Fibroblast of gingiva (primary cell): ENCODE measurements around the gene EFNA1.
"Not testable (repeated sequence)": the region's sequence is repeated elsewhere in the genome, so short reads cannot be mapped to it uniquely, and the experiment has no call there.

Experiments used
- DNase-seq: peaks from one replicate; pipeline ENCODE4 v3.0.0-alpha.2; 2011; ENCODE audit warnings: low read depth

The EFNA1 gene

DNA sequence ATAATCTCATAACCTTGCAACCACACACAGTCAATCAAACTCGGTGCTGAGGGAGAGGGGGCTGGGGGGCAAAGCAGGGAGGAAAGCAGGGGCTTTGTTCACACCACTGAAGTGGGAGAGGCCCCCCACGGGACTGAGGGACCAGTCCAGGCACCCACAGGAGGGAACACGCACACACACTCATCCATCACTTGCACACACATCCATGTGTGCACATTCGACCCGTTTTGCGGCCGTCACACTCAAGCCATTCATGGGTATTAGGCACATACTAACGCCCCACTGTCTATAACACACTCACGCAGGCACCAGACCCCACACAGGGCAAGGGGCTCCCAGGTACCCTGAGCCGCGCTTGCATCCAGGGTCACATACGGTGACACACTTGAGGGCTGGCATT is 35.0 kb upstream of the EFNA1 start:
- DNase-seq: no peak

DNA sequence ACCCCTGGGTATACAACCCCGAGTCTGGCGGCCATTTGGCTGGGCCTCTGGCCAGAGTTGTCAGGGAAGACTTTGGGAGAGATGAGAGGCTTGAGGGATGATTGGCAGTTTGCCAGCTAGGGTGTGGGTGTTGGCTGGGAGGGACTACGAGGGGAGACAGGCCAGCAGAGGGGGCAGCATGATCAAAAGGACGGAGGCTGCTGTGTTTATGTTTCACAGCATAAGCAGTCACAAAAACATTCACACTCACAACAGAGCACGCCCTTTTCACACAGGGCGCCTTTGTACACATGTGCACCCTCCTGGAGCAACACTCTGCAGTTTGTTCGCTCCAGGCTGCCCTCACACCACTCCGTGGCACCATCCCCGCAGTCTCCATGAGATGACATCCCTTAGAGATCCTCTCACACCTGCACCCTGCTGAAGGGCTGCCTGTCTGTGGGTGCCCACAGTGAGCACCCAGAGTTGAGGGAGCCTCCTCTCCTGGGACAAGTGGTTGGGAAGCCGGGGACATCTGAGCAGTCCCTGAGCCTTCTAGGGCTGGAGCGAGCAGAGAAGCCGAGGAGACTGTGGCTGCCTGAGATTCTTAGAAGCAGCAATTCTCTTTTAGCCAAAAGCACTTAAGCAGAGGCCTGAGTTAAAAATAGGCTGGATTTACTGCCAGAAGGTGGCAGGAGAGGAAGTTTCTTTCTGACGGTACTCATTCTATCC is 33.6 kb upstream of the EFNA1 start:
- DNase-seq: no peak

DNA sequence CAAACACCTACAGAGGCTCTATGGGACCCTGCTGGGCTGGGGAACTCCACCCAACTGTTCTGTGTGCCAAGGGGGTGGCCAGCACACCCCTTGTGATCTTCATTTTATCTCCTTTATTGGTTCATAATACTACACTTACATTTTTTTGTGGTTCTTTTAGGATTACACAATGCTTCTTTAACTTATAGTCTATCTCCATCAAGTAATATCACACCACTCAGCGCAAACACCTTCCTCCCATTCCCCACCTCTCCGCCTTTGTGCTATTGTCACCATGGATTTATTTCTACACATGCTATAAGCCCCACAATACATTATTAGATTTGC is 33.1 kb upstream of the EFNA1 start:
- DNase-seq: no peak

DNA sequence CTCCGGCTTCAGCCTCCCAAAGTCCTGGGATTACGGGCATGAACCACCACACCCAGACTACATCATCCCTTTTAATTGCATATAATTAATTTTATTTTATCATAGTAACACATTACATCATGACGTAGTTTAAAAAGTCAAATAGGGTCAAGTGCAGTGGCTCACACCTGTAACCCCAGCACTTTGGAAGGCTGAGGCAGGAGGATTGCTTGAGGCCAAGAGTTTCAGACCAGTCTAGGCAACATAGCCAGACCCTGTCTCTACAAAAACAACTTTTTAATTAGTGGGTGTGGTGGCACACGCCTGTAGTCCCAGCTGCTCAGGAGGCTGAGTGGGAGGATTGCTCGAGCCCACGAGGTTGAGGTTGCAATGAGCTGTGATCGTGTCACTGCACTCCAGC is 28.3 kb upstream of the EFNA1 start:
- DNase-seq: no peak

DNA sequence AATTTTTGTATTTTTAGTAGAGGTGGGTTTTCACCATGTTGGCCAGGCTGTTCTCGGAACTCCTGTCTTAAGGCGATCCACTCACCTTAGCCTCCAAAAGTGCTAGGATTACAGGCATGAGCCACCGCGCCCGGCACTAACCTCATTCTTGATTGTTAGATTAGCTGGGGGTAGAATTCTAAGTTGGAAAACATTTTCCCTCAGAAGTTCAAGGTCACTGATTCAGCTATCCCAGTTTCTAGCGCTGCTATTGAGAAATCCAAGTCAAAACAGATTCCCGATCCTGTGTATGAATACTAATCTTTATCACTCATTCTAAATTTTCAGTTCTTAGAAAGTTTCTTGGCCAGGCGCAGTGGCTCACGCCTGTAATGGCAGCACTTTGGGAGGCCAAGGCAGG is 24.4 kb upstream of the EFNA1 start:
- DNase-seq: no peak

DNA sequence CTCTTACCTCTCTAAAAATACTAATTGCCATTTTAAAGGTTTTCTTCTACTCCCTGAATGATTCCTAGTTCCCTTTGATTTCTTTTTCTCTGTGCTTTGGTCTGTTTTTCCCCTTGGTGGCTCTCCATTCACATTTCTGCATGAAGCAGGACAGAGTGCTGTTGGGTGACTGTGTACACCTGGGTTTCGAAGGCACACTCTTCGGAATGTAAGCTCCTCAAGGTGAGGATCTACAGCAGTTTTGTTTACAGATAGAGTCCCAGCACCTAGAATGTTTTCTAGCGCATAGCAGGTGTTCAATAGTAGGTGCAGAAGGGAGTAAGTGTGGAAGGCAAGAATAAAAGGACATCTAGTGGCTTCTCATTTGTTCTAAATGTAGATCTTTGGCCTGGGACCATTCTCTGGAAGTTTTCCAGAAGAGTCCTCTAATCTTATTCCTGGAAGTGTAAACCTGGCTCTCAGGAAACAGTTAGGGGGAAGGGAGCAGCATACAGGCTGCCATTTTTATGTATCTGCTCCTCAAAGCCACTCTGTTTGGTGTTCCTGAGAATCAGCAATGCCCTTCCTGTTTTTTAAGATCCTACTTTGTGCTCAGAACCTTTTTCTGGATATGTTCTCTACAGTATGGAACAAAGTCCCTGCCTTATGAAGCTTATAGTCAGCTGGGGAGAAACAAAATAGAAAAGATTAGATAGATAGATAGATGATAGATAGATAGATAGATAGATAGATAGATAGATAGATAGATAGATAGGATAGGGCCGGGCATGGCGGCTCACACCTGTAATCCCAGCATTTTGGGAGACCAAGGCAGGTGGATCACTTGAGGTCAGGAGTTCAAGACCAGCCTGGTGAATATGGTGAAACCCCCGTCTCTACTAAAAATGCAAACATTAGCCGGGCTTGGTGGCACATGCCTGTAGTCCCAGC is 22.8 kb upstream of the EFNA1 start:
- DNase-seq: no peak

DNA sequence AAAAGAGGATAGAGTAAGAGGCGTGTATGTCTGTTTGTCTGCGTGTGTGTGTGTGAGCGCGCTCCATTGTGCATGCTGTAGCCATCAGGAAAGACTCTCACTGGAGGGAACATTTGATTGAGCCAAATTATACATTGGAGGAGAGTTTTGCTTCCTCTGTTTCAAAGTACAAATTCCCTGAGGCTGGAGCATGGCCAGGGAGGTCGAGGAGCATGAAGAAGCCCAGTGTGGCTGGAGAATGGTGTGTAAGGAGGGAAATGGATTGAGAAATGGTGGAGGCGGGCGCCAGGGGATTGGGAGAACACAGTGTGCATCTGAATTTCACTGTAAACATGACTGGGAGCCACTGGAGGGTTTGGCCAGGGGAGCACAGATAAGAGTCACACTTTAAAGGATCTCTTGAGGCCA is 22.1 kb upstream of the EFNA1 start:
- DNase-seq: peak; percentile 16

DNA sequence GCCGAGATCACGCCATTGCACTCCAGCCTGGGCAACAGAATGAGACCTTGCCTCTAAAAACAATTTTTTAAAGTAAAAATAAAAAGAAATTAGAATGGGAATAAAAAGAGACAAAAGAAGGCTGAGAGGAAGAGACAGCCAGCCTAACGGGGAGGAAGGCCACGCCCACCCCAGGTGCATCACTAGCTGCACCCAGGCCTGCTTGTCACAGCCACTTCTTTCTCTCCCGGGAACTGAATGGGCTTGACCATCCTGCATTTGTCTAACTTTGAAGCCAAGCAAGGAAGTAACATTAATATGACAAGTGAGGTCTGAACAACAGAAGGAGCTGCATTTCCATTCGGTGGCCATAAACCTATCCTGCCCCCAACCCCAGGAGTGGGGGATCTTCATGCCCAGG is 20.8 kb upstream of the EFNA1 start:
- DNase-seq: no peak

DNA sequence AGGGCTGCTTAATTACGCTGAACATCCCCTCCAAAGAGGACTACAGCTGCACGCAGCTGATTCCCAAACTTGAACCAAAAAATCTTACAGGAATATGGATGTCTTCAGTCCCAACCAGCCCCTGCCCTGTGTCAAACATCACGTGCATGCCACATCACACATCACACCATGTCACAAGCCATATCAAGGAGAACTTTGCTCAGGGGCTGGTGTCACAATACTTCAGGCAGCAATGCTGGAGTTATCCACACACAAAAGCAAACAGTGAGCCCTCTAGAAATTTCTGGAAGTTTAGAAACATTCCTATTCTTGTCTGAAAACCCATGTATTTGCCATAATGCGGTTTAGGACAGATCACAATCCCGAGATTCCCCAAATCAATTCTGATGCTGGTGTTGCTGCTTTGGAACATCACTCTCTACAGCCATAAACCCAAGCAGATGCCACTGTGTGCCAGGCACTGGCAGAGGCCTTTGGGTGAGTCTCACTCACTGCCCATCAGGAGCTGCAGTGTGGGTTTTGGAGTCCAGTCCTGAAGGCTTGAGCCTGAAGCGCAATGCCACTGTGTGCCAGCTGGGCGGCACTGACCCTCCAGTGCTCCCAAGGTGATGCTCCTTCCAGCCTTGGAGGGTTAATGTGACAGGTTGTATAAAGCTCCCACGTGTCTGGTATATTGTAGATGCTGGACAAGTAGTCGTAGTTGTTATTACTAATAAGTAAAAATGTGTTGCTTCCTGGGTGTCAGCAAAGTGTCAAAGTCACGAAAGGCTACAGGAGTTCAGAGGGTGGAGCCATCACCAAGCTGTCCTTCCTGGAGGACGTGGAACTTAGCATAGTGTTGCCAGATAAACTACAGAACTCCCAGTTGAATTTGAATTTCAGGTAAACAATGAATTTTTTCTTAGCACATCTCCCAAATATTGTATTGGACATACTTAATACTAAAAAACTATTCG is 20.1 kb upstream of the EFNA1 start:
- DNase-seq: no peak

DNA sequence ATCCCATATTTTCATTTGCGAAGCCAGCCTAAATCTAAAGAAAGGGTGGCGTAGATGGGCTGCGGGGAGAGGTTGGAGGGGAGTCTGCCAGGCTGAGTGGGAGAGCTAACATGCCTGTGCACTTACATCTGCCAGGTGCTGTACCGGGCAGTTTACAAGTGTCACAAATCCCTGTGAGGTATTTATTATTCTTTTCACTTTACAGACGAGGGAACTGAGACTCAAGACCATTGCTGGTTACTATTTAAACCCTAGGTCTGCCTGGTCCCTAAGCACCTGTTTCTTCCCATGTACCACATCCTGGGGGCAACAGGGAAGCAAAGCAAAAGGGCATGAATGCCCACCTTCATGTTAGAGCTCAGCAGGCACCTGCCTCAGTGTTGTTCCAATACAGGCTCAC is 19.4 kb upstream of the EFNA1 start:
- DNase-seq: no peak

DNA sequence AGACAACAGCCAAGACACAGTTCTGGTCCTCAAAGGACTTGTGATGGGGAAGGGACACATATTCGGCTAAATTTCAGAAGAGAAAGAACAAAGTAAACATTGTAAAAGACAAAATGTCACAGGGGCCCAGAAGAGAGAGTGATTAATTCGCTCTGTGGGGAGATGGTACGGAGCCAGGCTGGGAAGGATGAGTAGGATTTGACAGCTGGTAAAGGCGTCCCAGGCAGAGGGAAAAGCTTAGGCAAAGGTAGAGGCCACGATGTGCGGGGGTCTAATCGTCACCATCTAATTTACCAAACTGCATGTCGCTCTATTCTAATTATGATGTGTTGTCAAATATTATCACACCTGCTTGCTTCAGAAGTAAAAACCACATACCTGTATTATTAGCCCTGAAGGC is 17.3 kb upstream of the EFNA1 start:
- no peak for DNase-seq

DNA sequence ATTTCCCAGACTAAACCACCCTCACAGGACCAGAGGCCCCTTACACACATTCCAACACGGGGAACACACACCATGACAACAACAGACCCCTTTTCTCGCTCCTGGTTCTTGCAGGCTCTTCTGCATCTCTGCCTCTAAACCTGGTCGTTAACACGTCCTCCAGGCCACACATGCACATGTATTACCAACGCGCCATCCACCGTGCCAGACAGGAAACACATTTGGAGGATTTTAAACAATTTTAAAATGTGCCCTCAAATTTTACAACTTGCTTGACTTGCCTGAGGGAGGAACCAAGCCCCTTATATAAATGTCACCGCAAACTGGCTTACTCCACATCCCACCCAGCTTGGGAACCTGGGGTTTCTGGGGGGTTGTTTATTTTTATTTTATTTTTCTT is 16.9 kb upstream of the EFNA1 start:
- no peak for DNase-seq

DNA sequence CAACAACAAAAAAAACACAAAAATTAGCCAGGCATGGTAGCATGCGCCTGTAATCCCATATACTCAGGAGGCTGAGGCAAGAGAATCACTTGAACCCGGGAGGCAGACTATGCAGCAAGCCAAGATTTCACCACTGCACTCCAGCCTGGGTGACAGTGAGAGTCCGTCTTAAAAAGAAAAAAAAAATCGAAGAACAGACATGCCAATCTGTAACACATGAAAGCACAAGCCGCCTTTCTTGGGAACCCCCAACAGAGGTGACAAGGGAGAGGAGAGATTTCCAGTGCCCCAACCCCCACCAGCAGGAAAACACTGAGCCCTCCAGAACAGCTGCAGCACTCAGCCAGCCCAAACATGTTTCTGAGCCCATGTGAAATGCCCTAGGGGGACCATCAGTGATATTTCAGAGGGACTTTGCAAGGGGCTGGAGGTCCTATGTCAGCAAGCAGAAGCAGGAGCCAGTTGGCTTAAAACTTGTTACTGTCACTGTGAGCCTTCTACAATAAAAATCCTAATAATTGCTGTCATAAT is 14.2 kb upstream of the EFNA1 start:
- DNase-seq: no peak

DNA sequence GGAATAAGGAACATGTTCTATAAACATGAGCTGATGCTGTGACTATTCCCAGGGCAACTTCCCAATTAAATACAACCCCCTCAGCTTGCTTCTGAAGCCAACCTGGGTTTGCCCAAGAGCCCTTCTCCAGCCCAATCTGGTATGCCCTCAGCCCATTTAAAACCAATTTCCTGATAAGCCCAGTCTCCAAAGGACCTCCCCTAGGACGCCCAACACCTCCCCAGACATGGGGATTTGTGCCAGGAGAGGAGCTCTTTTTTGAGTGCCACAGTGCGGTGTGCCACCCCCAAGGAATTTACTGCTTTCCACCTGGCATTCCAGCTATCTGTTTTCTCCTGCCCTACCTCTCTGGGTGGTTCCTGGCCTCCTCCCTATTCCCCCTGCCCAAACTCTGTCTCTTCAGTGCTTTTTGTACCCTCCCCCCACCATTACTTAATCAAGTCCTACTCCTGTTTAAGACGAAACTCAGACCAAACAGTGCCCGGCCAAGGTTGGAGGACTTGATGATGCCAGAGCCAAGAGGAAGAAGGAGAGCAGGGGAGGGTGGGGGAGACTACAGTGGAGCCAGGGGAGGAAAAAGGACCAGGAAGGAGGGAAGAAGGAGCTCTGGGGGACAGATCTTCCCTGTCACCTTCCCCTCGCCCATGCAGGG is 11.4 kb upstream of the EFNA1 start:
- no peak for DNase-seq

DNA sequence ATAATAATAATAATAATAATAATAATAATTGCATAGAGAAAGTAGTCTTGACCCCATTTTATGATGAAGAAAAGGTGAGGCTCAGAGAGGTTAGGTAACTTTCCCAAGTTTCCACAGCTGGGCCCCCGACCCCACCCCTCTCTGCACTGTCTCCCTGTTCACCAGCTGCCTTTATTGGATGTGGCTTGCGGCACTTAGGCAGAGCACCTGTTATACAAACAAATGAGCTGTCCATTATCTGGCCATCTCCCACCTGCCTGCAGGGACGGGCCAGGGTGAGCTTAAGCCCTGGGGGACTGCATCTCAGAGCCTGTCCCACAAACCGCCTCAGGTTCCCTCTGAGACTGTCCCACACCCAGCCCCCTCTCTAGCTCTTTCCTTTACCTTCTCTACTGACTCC is 10.1 kb upstream of the EFNA1 start:
- no peak for DNase-seq

DNA sequence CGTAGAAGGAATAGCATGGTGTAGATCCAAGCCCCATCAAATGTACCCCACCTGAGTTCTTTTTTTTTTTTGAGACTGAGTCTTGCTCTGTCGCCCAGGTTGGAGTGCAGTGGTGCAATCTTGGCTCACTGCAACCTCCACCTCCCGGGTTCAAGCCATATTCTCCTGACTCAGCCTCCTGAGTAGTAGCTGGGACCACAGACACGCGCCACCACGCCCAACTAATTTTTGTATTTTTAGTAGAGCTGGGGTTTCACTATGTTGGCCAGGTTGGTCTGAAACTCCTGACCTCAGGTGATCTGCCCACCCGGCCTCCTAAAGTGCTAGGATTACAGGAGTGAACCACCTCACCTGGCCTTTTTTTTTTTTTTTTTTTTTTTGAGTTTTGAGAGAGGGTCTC is 9.6 kb upstream of the EFNA1 start:
- DNase-seq: not testable (repeated sequence)

DNA sequence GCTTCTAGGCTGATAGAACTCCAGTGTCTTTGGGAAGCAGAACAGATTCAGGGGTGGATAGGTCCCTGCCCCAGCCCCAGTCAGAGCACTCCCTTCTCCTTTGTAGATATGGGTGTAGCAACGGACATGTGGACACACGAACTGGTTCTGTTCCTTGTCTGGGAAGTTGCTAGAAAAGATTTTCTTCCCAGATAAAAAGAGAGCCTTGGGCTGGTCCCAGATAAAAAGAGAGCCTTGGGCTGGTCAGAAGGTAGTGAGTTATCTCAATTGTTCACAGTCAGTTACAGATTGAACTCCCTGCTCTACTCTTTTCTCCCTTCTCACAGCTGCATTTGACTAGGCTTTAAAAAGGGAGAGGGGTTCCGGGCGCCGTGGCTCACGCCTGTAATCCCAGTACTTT is 7.4 kb upstream of the EFNA1 start:
- DNase-seq: no peak

DNA sequence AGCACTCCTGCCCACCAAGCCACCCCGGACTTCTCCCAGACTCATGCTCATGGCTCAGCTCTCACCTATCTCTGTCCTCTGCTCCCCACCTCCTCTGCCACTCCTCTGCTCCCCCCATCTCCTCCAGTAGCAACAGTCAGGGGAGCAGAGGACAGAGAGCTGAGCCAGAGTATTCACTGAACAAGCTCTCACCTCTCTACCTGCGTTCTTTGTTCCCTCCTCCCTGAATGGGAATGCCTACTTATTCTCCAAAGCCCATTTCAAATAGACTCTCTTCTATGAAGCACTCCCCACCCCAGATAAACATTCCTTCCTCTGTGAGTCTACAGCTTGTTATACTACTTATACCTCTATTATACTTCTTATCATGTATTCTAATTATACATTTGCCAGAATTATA is 6.4 kb upstream of the EFNA1 start:
- DNase-seq: no peak

DNA sequence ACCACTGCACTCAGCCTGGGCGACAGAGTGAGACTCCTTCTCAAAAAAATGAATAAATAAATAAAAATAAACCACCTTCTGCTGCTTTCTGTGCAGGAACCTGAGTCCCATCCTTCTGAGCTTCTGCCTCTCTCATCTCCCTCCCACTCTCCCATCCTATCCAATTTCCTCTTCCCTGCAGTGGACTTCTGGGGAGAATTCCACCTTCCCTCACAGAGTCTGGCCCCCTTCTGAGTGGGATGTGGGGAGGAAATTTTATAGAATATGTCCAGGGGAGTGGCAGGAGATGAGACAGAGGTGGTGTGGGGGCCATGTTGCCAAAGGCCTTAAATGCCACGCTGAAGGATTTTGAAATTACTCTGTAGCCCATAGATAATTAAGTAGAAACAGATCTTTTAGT is 5.4 kb upstream of the EFNA1 start:
- DNase-seq: no peak

DNA sequence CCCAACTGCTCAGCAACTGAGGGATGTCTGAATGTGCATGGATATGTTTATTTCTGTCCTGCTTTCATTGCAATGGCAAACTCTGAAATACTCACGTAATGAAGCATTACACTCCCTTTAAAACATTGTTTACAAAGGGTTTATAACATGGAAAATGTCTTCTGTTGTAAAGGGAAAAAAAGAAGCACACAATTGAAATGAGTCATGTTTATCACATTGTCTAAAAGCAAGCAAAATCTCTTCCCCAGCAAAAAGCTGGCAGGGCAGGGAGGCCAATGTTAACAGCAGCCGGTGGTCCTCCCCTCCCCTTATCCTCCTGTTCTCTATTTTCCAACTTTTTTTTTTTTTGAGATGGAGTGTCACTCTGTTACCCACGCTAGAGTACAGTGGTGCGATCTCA is 3.9 kb upstream of the EFNA1 start:
- no peak for DNase-seq

DNA sequence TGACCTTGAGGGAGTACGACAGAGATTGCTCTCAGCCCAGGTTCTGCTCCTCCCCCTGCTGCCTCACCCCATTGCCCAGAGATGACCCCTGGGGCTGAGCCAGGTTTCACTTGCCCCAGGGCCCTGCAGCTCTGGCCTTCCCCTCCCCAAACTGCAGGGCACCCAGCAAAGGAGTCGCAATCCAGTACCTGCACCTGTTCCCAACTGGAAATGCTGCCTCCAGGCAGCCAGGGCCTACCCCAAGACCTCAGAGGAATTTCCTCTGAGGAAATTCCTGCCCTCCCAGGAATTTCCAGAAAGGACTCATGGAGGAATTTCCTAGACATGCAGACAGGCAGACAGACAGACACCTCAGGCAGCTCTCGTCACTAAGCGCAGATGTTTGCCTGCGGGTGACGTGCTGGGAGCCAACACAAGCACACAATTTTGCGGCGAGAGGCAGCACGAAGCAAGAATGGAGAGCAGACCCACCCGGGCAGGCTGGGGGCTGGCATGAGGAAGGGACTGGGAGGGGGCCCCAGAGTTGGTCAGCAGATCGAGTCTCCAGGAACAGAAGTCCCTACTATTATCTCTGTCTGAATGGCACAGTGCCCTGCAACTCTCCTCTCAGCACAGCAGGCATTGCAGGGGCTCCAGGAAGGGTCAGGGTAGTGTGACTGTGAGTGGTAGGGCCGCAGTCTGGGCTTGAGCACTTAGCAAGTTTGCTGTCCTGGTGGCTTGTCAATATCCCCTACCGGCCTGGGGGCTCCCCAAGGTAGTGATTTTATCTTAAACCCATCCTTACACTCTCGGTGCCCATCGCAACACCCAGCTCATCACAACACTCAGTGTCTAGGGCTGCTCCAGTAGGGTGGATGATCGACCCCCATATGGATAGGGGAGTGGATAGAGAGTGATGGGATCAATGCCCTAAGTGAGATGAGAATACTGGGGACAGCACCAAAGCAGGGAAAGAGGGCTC is 2.9 kb upstream of the EFNA1 start:
- no peak for DNase-seq
